ENCODE data around the gene PHETA2.

PHETA2 gene, protein sequence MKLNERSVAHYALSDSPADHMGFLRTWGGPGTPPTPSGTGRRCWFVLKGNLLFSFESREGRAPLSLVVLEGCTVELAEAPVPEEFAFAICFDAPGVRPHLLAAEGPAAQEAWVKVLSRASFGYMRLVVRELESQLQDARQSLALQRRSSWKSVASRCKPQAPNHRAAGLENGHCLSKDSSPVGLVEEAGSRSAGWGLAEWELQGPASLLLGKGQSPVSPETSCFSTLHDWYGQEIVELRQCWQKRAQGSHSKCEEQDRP

DNA sequence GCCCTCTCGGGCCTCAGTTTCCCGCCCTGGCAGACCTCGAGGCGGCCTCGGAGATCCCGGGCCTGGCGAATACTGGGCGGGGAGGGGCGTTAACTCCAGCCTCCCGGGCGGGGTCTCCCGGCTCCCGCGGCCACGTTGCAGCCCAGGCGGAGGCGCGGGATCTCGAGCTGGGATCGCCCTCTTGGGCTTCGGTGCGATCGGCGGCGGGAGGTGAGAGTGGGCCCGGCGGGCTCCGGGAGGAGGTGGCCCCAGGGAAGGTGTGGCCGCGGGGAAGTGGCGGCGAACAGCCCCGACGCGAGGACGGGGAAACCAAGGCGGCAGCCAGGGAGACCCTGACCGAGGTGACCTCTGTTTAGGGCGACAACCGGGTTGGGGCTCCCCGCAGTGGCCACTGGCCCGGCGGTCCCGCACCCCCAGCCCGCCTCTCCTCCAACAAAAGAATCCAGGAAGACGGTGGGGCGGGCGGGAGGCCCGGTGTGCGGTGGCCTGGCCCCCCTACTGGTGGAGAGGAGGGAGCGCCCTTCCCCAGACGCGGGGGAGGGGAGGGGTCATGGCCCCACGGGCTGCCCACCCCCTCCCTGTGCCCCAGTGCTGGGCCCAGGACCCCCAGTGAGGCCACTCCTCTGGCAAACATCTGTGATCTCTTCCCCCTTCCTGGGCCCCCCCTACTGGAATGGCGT is at the start of gene PHETA2:
PHETA2 (plus strand) TSS at position 117 of the 680 bp plus-strand sequence. CDS start 3,046 bp downstream, outside the sequence.
- no peak for DNase-seq

DNA sequence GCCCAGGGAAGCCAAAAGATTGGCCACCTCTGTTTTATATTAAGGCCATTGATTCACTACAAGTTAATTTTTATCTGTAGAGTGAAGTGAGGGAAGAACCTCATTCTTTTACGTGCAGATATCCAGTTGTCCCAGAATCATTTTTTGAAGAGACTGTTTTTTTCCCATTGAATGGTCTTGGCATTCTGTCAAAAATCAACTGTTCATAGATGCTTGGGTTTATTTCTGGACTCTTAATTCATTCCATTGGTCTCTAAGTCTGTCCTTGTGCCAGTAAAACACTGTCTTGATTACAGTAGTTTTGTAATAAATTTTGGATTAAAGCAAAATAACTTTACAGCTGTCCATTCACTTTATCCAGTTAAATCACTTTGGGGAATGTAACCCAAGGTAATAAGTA is 48.6 kb upstream of the PHETA2 start:
- DNase-seq: no peak

DNA sequence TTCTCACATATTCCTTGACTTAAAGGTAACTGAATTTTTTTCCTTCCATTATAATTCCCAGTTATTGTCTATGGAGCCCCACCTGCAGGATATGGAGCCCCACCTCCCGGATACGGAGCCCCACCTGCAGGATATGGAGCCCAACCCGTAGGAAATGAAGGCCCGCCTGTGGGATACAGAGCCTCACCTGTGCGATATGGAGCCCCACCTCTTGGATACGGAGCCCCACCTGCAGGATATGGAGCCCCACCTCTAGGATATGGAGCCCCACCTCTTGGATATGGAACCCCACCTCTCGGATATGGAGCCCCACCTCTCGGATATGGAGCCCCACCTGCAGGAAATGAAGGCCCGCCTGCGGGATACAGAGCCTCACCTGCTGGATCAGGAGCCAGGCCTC is 47.3 kb upstream of the PHETA2 start:
- no peak for DNase-seq

DNA sequence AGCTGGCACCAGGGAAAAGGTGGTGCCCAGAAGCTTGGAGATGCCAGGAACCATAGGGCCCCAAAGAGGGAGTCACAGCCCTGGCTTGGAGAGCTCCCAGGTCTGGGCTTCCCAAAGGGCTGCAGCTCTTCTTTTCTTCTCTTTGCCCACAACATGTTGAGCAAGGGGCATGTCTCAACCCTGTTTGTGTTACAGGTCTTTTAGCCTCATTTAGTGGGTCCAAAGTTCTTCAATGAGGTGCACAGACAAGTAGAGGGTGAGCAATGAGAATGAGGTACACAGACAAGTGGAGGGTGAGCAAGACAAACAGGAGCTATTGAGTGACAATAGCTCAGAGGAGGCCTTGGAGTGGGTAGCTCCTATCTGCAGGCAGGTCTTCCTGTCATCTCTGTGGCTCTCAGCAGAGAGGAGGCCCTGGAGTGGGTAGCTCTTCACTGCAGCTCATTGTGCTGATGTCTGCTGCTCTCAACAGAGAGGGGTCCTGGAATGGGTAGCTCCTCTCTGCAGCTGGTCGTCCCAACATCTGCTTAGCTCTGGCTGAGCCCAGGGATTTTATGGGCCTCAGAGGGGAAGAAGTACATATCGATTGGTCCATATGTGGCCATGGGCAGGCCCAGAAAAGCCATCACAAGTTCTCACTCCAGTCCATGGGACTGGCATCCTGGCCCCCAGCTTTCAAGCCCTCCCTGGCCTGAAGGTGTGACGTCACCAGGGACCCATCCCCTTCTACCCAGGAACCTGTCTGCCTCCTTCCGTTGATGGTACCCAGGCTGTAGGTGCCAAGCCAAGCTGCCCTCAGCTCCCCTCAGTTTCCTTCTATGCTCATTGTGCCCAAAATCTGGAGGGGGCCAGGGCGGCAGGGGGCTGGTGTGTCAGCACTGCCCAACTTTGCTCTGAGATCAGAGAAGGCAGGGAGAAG is 40.5 kb upstream of the PHETA2 start:
- DNase-seq: no peak

DNA sequence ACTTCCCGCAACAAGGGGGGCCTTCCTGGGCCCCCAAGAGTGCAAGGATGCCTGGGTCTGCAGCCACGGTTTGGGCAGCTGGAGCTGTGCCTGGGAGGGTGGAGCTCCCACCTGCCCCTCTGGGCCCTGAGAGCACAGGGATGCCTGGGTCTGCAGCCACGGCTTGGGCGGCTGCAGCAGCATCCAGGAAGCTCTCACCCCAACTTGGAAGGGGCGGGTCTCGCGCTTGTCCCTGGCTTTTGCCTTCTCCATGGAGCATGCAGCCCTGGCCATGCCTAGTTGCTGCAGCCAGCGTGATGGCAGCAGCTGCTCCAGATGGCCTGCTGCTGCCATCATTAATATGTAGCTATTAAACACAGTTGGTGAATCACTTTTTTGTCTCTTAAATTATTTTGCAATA is 38.8 kb upstream of the PHETA2 start:
- no peak for DNase-seq

DNA sequence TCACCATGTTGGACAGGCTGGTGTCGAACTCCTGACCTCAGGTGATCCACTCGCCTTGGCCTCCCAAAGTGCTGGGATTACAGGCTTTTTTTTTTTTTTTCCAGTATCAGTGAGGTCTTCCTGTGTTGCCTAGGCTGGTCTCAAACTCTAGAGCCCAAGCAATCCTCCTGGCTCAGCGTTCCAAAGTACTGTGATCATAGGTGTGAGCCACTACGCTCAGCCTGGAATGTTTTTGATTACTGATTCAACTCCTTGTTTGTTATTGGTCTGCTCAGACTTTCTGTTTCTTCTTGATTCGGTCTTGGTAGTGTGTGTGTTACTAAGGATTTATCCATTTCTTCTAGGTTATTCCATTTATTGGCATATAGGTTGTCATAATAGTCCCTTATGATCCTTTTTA is 34.8 kb upstream of the PHETA2 start:
- DNase-seq: no peak

DNA sequence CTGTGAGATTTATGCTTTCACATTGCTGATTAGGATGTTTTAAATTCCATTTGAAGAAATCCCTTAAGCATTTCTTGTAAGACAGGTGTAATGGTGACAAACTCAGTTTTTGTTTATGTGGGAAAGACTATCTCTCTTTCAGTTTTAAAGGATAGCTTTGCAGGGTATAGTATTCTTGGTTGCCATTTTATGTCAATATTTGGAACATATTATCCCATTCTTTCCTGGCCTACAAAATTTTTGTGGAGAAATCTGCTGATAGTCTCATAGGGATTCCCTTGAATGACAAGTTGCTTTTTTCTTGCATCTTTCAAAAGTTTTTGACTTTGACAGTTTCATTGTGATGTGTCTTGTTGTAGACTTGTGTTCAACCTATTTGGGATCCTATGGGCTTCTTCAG is 32.3 kb upstream of the PHETA2 start:
- no peak for DNase-seq

DNA sequence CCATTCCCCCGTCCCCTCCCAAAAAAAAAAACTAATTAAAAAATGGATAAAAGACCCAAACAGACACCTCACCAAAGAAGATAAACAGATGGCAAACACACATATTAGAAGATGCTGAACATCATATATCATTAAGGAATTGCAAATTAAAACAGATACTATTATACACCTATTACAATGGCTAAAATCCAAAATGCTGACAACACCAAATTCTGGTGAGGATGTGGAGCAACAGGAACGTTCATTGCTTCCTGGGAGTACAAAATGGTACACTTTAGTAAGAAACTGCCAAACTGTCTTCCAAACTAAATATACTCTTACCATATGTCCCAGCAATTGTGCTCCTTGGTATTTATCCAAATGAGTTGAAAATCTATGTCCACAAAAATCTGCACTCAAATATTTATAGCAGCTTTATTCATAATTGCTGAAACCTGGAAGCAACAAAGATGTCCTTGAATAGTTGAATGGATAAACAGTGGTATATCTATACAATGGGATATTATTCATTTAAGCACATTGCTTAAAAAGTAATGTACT is 23.3 kb upstream of the PHETA2 start:
- DNase-seq: no peak

DNA sequence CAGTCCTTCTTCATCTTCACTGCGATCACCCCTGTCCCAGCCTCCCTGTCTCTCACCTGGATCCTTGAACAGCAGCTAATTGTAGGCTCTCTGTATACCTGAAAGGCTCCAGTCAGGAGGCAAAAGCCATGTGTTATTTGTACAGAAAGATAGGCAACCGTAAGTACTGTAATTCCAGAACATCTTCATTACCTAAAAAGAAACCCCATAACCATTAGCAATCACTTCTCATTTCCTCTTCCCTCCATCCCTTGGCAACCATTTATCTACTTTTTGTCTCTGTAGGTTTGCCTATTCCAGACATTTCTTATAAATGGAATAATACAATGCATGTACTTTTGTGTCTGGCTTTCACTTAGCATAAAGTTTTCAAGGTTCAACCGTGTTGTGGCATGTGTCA is 21.3 kb upstream of the PHETA2 start:
- no peak for DNase-seq

DNA sequence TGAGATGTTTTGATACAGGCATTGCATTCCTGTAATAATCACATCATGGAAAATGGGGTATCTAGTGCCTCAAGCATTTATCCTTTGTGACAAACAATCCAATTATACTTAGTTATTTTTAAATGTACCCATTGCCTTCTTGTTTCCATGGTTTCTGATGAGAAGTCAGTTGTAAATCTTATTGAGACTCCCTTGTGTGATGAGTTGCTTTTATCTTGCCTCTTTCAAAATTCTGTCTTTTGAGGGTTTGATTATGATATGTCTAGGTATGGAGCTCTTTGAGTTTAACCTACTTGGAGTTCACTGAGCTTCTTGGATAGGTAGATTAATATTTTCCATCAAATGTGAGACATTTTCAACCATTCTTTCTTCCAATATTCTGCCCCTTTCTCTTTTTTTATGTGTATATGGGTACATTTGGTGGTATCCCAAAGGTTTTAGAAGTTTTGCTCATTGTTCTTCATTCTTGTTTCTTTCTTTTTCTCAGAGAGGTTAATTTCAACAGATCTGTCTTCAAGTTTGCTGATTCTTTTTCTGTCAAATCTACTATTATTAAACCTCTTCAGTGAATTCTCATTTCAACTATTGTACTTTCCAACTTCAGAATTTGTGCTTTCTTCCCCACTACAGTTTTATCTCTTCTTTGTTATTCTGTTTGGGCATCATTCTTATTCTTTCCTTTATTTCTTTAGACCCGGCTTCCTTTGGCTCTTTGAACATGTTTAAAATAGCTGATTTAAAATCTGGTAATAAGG is 17.1 kb upstream of the PHETA2 start:
- no peak for DNase-seq

DNA sequence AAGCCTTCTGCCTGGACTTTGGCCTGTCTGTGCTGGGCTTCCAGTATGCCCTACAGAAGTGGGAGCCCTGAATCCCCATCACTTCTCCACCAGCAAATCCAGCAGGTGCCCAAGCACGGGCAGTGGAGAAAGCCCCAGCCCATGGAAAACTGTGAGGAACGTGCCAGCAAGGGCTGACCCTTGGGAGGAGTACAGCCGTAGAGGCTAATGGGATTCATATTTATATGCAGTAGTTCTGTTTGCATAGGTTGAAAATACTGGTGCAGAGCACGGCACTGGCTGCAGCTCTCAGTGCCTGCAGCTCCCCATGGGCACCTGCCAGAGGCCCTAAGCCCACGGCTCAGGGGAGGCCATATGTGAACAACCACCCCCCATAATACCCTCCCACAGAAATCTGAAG is 13.6 kb upstream of the PHETA2 start:
- no peak for DNase-seq

DNA sequence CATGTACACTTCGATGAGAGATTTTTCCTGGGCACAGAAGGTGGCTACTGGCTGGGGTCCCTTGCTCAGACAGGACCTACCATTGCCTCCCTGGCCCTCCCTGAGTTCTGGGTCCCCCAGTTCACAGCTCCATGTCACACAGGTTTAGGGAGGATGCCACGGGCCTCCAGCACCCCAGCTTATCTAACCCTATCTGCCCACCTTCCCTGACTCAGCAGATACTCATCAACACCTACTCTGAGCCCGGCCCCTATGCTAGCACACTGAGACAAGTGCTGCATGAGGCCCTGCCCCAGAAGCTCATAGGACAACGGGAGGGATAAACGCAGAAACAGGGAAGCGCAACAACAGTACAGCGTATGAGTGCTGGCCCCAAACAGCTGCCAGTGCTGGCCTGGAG is 13.0 kb upstream of the PHETA2 start:
- no peak for DNase-seq

DNA sequence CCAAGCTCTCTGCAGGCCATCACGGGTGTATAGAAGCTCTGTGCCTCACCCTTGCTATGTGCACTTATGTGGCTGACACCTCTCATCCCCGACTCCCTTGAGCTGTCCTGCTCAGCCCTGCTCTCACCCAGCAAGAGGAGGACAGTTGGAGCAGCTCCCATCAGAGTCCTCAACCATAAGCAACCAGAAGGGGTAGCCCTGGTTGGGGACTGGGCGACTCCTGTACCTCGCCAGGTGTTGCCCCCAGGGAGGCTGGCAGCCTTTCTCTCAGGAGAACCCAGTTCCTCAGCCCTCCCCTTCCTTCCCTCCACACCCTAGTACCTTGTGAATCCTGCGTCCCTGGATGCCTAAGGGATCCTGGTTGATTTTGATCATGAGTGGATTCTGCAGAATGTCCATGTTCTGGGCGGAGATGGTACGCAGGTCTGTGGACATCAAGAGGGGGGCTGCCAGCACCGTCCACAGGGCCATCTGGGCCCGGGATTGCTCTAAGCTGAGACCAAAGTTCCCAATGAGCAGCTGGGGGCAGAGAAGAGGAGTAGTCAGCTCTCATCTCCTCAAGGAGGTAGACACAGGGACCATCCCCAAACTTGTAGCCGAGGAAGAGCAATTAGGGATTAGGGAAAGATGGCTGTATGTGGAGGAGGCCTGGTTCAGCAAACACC is 11.4 kb upstream of the PHETA2 start:
- no peak for DNase-seq

DNA sequence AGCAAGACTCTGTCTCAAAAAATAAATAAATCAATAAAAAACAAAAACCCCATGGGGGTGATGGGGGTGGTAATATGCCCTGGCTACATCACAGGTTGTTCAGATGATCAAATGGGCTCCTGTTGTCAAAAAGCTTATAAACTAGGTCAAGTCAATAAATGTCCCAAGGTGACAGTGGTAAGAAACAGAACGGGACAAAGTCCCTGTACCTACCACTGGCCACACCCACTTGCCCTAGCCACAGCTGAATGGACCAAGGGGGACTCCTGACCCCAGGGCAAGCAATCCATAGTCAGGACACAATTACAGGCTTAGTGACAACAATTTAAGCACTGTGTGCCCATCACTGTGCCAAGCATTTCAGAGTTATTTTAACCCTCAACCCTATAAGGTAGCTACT is 9.4 kb upstream of the PHETA2 start:
- DNase-seq: no peak

DNA sequence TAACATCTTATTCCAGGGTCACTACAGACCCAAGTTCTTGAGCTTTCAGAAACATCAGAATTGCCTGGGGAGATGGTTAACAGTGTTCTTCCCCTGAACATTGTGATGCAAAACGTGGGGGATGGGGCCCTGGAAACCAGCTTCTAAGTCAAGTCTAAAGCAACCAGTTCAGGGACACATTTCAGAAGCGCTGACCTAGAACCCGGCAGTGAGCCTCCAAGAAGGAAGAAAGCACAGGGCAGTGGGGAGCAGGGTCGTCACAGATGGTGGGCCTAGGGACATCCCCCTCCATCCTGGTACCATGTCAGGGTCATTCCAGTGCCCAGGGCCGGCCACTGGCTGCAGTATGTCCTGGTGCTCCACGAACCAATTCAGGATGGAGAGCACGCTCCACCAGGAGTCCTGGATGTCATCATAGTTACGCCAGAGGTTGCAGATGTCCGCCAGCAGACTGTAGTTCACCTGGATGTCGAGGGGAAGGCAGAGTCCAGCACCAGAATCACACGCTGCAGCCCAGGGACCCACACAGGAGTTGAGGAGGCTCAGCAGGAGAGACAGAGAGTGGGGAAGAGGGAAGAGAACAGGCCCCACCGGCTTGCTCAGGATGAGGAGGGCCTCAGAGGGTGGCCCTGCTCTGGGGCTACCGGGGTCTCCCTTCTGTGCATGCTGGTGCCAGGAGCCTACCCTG is 8.5 kb upstream of the PHETA2 start:
- DNase-seq: no peak

DNA sequence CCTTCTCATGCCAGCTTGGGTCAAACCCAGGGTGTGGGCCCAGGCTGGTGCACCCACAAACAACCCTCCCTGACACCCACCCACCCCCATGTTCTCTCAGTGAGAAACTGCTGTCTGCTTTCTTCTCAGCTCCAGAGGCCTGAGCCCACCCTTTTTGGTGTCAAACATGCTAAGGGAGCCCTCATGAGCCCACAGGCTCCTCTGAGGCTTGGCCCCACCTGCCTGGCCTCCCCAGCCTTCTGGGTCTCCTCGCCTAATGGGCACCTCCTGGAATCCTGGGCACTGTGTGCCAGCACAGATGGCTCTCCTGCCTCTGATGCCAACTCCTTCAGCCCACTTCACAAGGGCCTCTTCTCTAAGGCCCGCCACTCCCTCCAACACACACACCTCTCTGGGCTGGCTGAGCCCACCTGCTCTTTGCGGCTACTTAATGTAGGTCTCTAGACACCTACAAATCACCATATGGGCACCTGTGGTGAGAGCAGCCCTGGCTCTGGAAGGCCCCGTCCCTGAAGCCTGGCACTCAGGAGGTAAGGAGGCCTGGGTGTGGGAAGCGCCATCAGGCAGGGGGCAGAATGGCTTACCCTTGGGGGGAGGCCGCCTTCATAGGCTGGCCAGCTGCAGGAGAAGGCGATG is 7.8 kb upstream of the PHETA2 start:
- DNase-seq: no peak

DNA sequence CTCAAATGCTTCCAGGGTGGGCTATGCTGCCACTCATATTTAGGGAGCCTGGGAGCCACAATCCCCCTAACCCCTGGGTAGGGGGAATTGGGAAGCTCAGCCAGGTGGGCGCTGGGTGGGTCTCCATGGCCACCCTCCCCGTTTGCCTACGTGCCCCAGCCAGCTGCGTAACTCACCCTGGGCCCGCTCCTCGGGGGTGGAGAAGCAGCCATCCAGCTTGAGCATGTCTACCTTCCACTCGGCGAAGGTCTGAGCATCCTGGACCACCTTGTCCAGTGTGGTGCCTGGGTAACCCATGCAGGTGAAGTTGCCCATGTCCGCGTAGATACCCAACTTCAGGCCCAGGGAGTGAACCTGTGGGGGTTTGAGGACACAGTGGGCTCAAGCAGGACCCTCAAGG is 7.1 kb upstream of the PHETA2 start:
- DNase-seq: no peak

DNA sequence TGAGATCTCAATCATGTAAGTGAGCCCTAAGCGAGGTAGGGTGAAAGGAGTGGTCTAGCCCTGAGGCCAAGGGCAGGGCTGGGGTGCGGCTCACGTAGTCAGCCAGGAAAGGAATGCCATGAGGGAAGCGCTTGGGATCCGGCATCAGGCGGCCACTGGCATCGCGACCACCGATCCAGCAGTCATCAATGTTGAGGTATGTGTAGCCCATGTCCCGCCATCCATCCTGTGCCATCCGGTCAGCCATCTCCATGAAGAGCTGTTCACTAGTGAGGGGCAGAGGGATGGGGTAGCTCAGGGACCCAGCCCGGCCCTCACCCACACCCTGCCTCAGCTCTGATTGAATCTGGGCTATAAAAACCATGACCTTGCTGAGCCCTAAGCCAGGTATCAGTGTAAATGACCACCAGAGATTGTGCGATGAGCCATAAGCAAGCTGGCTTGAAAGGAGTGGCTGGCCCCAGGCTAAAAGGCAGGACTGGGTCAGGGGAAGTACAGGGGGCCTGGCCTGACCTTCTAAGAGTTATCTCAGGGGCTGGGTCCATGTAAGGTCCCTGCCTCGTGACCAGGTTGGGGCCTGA is 6.3 kb upstream of the PHETA2 start:
- no peak for DNase-seq

DNA sequence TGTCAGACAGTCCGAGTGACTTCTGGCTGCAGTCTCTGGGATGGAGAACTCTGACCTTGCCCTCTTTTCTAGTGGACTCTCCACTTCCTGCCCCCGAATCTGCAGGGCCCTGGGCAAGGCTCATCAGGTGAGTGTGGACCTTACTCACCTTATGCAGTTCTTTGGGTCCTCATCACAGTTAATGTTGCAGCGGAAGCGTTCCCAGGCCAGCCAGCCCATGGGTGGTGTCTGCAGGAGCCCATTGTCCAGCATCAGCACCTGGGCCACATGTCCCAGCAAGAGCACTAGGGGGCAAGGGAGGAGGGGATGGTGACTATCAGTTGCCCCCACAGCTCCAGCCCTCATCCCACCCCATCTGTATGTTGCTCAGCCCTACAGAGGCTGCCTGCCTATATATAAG is 5.8 kb upstream of the PHETA2 start:
- DNase-seq: no peak

DNA sequence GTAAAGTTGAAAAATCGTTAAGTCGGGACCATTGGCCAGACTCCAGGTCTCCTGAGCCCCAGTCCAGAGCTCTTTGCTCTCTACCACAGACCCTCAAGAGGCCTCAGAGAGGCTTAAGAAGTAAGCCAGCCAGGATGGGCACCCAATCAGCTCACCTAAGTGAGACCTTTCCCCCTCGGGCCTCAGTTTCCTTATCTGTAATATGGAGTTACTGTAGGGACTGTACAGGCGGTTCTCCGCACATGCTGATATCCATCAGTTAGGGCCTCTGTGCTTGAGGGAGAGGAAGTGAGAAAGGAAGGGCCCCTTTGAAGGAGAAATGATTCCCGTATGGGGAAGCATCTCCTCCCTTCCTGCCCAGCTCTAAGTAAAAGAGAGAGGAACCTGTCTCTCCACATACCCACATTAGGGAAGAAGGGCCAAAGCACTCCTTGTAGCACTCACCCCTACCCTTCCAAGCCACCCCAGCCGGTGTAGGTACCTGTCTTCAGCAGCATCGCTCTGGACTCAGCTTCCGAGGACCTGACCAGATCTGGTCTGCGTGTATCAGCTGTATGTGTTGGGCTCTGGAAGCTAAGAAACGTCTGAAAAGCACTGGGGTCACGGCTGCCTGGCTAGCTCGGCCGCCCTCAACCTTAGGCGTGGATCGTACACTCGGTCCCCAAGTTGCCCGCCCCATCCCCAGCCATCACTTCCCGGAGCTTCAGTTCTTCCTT is 4.1 kb upstream of the PHETA2 start:
- no peak for DNase-seq
